Stimulated activated naive CD8-positive, alpha-beta T cell treated with anti-CD3 and anti-CD28 coated beads, Interleukin-15, amount 100 ng/mL, for 72 hours (primary cell): ENCODE data around the gene GTF2F1.
"Not testable (repeated sequence)": the region's sequence is repeated elsewhere in the genome, so short reads cannot be mapped to it uniquely, and the experiment has no call there.

ENCODE experiments used
- ATAC-seq: fragments of 150-1000 bp; cut with Tn5 transposase; 2 replicates; pipeline ENCODE4 v1.10.0; 2021; ENCODE audit warnings: mild to moderate bottlenecking, moderate library complexity
- DNase-seq, 2 donors: peaks; one replicate each; pipeline ENCODE4 v3.0.0; 2021 to 2022
- H3K27ac Mint-ChIP-seq, 2 donors: one replicate each; pipeline ENCODE4 v1.8.0; 2022; ENCODE audit warnings: mild to moderate bottlenecking in 2 of 2, mixed read lengths in 2 of 2, moderate library complexity in 2 of 2
- H3K27me3 Mint-ChIP-seq: one replicate; pipeline ENCODE4 v1.8.0; 2022; ENCODE audit warnings: mixed read lengths
- H3K4me1 Mint-ChIP-seq: one replicate; pipeline ENCODE4 v1.8.0; 2022; ENCODE audit warnings: mild to moderate bottlenecking, mixed read lengths
- H3K4me3 Mint-ChIP-seq, 2 donors: one replicate each; pipeline ENCODE4 v1.8.0; 2022; ENCODE audit warnings: mild to moderate bottlenecking in 2 of 2, mixed read lengths in 2 of 2, moderate library complexity in 1 of 2
- H3K9me3 Mint-ChIP-seq, 2 donors: one replicate each; pipeline ENCODE4 v1.8.0; 2022; ENCODE audit warnings: mixed read lengths in 2 of 2

Gene GTF2F1

DNA sequence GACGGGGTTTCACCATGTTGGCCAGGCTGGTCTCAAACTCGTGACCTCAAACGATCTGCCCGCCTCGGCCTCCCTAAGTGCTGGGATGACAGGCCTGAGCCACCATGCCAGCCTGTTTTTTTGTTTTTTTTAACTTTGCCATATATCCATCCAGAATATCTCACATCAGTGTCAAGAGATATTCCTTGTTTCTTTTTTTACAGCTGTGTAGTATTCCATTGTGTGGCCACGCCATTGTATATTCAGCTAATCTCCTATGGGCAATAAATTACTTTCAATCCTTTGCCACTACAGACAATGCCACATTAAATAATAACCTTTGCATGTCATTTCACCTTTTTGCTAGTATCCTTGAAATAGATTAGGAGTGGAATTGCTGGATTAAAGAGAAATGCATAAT lies 16.4 kb upstream of the GTF2F1 start:
- DNase-seq (no peak), ATAC-seq (no peak)
- Mint-ChIP-seq H3K27ac (no peak overlapping the region), H3K9me3 (no peaks in the 10 kb centered on the region), H3K27me3 (no peaks in the 10 kb centered on the region), H3K4me1 (no peaks in the 10 kb centered on the region), H3K4me3 (no peak overlapping the region)

DNA sequence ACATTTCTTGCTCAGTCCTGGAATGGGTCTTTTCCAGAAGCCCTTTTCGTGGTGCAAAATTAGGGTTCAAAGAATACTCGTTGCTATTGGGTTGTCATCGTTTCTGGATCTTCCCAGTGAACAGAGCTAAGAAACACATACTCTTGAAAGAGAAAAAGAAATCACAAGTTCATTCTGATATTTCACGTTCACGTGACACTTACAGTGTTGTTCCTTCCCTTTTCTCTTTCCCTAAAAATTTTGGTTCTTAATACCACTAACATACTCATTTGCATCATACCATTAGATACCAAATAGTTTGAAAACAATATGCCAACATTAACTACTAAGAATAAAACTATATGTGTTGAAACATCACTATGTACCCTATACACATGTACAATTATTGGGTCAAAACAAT lies 13.4 kb upstream of the GTF2F1 start:
- H3K27ac Mint-ChIP-seq: no peak overlapping the region

GRCh38 chr19:6402837-6403608 lies 10.1 kb upstream of the GTF2F1 start:
- ATAC-seq (no peak), DNase-seq (no peak)
- no peaks in the 10 kb centered on the region for H3K9me3 Mint-ChIP-seq
- H3K4me1 Mint-ChIP-seq: no peaks in the 10 kb centered on the region
- H3K27me3 Mint-ChIP-seq: no peaks in the 10 kb centered on the region
- H3K27ac Mint-ChIP-seq: no peak overlapping the region
- no peak overlapping the region for H3K4me3 Mint-ChIP-seq

More for the DNA sequence above, 13.4 kb upstream of the GTF2F1 start:
- no peaks in the 10 kb centered on the region for H3K27me3 Mint-ChIP-seq
- H3K4me3 Mint-ChIP-seq: no peak overlapping the region
- DNase-seq: no peak
- no peaks in the 10 kb centered on the region for H3K4me1 Mint-ChIP-seq
- H3K9me3 Mint-ChIP-seq: no peaks in the 10 kb centered on the region
- ATAC-seq: no peak

- H3K27me3 Mint-ChIP-seq: no peaks in the 10 kb centered on the region
- no peaks in the 10 kb centered on the region for H3K9me3 Mint-ChIP-seq
- H3K4me3 Mint-ChIP-seq: no peak overlapping the region
- no peak for ATAC-seq
- peak overlapping the region in 1 of 2 donors; percentile 69 for H3K27ac Mint-ChIP-seq
- no peaks in the 10 kb centered on the region for H3K4me1 Mint-ChIP-seq
- no peak for DNase-seq
These were observed 9.1 kb upstream of the GTF2F1 start for GRCh38 chr19:6402058-6402457.

GRCh38 chr19:6400062-6400944 lies 7.3 kb upstream of the GTF2F1 start:
- H3K4me1 Mint-ChIP-seq, H3K27me3 Mint-ChIP-seq, H3K4me3 Mint-ChIP-seq, H3K9me3 Mint-ChIP-seq, H3K27ac Mint-ChIP-seq, ATAC-seq, DNase-seq: not testable (repeated sequence)

DNA sequence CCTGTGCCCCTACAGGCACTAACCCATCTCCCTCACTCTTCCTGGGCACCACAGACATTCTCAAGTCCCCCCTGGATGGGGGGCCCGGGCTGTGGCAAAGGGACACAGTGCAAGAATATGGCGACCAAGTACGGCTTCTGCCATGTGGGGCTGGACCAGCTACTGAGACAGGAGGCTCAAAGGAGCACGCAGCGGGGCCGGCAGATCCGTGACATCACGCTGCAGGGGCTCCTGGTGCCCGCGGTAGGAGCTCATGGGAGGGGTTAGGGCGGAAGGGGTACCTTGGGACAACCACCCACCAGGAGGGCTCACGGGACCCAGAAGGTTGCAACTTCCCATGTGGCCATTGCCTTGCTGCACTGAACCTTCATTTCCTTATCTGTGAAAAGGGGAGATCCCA lies 3.3 kb upstream of the GTF2F1 start:
- DNase-seq (no peak), ATAC-seq (no peak)
- Mint-ChIP-seq H3K4me1 (peaks cover 27% of the 10 kb centered on the region), H3K27ac (no peak overlapping the region), H3K9me3 (no peaks in the 10 kb centered on the region), H3K27me3 (no peaks in the 10 kb centered on the region), H3K4me3 (no peak overlapping the region)

- Mint-ChIP-seq H3K4me3 (peak overlapping the region in 1 of 2 donors; percentile 43), H3K9me3 (no peaks in the 10 kb centered on the region), H3K27ac (peak overlapping the region in 1 of 2 donors; percentile 55), H3K4me1 (peaks cover 34% of the 10 kb centered on the region), H3K27me3 (no peaks in the 10 kb centered on the region)
- no peak for ATAC-seq
- DNase-seq: no peak
These were observed 1.9 kb upstream of the GTF2F1 start for GRCh38 chr19:6394831-6395230.

GRCh38 chr19:6393983-6394412 lies 1.0 kb upstream of the GTF2F1 start:
- H3K4me1 Mint-ChIP-seq: peaks cover 34% of the 10 kb centered on the region
- H3K9me3 Mint-ChIP-seq: no peaks in the 10 kb centered on the region
- H3K27ac Mint-ChIP-seq: peak overlapping the region; percentile 95 to 97
- no peaks in the 10 kb centered on the region for H3K27me3 Mint-ChIP-seq
- H3K4me3 Mint-ChIP-seq: peak overlapping the region; percentile 93 to 94
- ATAC-seq: no peak
- no peak for DNase-seq

DNA sequence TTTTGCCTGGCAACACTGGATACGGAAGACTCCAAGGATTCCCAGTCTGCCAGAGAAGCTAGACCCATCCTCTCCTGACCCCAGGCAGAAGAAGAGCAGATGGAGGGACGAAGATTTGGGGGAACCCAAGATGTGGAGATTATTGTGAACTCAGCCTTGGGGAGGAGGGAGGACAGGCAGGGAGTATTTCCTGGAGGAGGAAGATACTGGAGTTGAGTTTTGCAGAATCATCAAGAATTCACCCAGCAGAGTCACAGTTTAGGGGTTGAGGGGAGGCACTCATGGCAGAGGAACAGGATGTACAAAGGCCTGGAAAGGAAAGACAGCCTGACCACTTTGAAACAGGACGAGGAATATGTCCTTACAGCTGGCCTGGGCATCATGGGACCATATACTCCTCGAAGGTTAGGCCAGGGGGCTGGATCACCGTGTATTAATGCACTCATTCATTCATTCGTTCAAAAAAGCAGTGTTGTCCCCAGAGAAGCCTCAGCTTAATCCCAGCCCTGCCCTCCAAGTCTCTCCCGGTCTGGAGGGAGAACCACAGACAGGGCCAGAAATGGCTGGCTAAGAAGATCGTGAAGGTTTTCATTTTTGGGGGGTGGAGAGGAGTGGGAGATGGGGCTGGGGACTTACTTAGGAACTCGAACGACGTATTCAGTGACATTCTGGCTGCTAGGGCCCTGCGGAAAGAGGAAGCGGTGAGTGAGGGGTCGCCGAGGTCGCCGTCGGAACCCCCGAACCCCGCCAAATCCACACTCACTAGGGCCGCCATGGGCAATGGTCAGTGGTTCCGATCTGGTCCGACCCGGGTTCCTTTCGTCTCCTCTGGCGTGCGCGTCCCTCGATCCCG lies 517 bp downstream of the GTF2F1 start:
- DNase-seq (no peak), ATAC-seq (peak; percentile 14)
- Mint-ChIP-seq H3K4me3 (peak overlapping the region; percentile 93 to 94), H3K9me3 (no peaks in the 10 kb centered on the region), H3K4me1 (peaks cover 34% of the 10 kb centered on the region), H3K27me3 (no peaks in the 10 kb centered on the region), H3K27ac (peak overlapping the region; percentile 95 to 97)

DNA sequence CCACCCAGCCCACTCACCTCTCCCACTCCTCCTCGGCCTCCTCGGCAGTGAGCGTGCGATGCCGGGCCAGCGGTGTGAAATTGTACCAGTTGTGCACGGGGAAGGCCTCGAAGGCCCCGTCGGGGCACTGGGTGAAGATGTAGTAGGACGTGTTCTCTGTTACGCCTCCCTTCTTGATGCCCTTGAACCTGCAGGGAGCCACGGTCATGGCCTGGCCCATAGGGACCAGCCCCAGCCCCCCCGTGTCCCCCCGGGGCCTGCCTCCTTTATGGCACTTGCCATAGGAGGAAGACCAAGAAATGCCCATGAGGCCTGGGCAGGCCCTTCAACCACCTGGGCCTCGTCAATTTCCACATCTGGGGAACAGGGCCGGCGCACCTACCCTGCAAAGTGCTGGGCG lies 5.6 kb downstream of the GTF2F1 start:
- Mint-ChIP-seq H3K9me3 (no peaks in the 10 kb centered on the region), H3K4me3 (no peak overlapping the region), H3K27ac (no peak overlapping the region), H3K27me3 (no peaks in the 10 kb centered on the region), H3K4me1 (peaks cover 23% of the 10 kb centered on the region)
- ATAC-seq: no peak
- no peak for DNase-seq

DNA sequence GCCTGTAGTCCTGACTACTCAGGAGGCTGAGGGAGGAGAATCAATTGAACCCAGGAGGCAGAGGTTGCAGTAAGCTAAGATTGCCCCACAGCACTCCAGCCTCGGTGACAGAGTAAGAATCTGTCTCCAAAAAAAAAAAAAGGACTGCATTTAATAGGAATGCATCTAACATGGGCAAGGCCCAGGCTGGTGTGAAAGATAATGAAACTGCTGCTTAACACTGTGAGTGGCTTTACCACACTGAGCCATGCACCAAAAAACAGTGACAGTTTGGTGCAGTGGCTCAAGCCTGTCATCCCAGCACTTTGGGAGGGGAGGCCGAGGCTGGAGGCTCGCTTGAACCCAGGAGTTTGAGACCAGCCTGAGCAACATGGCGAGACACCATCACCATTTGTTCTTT lies 8.6 kb downstream of the GTF2F1 start:
- DNase-seq (no peak), ATAC-seq (no peak)
- Mint-ChIP-seq H3K9me3 (no peaks in the 10 kb centered on the region), H3K4me1 (peaks cover 6% of the 10 kb centered on the region), H3K4me3 (no peak overlapping the region), H3K27me3 (no peaks in the 10 kb centered on the region), H3K27ac (no peak overlapping the region)

DNA sequence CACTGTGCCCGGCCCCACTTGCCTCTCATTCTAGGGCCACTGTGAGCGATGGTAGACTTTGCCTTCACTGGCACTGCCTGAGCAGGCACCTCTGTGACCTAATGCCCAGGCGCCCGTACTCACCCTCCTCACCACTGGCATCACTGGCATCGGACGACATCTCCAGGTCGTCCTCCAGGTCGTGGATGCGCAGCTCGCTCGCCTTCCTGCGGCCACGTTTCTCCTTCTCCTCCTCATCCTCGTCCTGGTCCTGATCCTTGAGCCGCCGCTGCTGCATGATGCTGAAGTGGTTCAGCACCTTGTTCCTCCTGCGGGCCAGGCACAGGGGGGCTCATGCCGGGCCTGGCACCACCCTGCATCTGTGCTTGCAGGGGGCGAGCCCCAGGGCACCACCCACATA lies 9.8 kb downstream of the GTF2F1 start:
- H3K27ac Mint-ChIP-seq: peak overlapping the region; percentile 50 to 91
- no peaks in the 10 kb centered on the region for H3K27me3 Mint-ChIP-seq
- H3K4me3 Mint-ChIP-seq: no peak overlapping the region
- ATAC-seq (no peak), DNase-seq (no peak)
- H3K9me3 Mint-ChIP-seq: no peaks in the 10 kb centered on the region
- peaks cover 6% of the 10 kb centered on the region for H3K4me1 Mint-ChIP-seq

- H3K4me3 Mint-ChIP-seq: no peak overlapping the region
- no peaks in the 10 kb centered on the region for H3K9me3 Mint-ChIP-seq
- no peak for DNase-seq
- peak overlapping the region in 1 of 2 donors; percentile 71 for H3K27ac Mint-ChIP-seq
- no peaks in the 10 kb centered on the region for H3K4me1 Mint-ChIP-seq
- ATAC-seq: peak; percentile 23
- no peaks in the 10 kb centered on the region for H3K27me3 Mint-ChIP-seq
These were observed 11.8 kb downstream of the GTF2F1 start for GRCh38 chr19:6381030-6381750.

DNA sequence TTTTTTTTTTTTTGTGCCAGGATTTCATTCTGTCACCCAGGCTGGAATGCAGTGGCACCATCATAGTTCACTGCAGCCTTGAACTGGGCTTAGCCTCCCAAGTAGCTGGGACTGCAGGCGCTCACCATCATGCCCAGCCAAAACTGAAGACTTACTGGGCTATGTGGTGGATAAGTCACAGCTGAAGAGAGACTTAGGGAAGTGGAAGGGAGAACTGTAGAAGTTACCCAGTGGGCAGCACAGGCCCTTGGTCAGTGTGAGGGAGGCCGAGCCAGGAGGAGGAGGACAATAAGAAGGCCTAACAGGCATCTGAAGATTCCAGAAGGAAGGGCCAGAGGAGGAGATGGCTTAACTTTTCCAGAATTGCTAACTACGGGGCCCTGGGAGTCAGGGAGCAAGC lies 13.2 kb downstream of the GTF2F1 start:
- Mint-ChIP-seq H3K4me3 (no peak overlapping the region), H3K4me1 (peaks cover 2% of the 10 kb centered on the region), H3K9me3 (no peaks in the 10 kb centered on the region), H3K27me3 (no peaks in the 10 kb centered on the region), H3K27ac (peak overlapping the region in 1 of 2 donors; percentile 38)
- no peak for DNase-seq
- ATAC-seq: no peak

- H3K9me3 Mint-ChIP-seq: no peaks in the 10 kb centered on the region
- peaks cover 14% of the 10 kb centered on the region for H3K4me1 Mint-ChIP-seq
- no peak for ATAC-seq
- no peak overlapping the region for H3K27ac Mint-ChIP-seq
- no peak overlapping the region for H3K4me3 Mint-ChIP-seq
- DNase-seq: no peak
- H3K27me3 Mint-ChIP-seq: no peaks in the 10 kb centered on the region
These were observed 14.5 kb downstream of the GTF2F1 start for GRCh38 chr19:6378486-6378885.
